Esophagus muscularis mucosa (tissue), 4 donors: ENCODE data around the gene USP10. TPM values are rescaled to one million over a fixed set of nuclear protein-coding genes. Genes with fewer than 3 reads are reported as not detected.

Source experiments
- DNase-seq: peaks from one replicate; pipeline ENCODE4 v3.0.0-alpha.2; 2017; ENCODE audit errors: extremely low spot score
- H3K27ac ChIP-seq, 4 donors: fragments of 200-600 bp; sonication (generic); replicated peaks in 1 of 4; 1 replicate in 3 of 4; 2 replicates in 1 of 4; pipeline ENCODE4 v1.5.1; 2016 to 2019; ENCODE audit warnings: mild to moderate bottlenecking in 1 of 4
- H3K27me3 ChIP-seq, 4 donors: fragments of 200-600 bp; sonication (generic); one replicate each; pipeline versions ENCODE4 v1.5.1 to v1.6.0; 2016 to 2019
- H3K36me3 ChIP-seq, 4 donors: fragments of 200-600 bp; sonication (generic); one replicate each; pipeline ENCODE4 v1.5.1; 2016 to 2019
- H3K4me1 ChIP-seq, 4 donors: fragments of 200-600 bp; sonication (generic); one replicate each; pipeline ENCODE4 v1.5.1; 2016 to 2019
- H3K4me3 ChIP-seq, 4 donors: fragments of 200-600 bp; sonication (generic); 1 replicate in 2 of 4; 2 replicates in 2 of 4; pipeline ENCODE4 v1.5.1; 2016 to 2019; ENCODE audit warnings: mild to moderate bottlenecking in 4 of 4, moderate library complexity in 1 of 4
- H3K9me3 ChIP-seq, 4 donors: fragments of 200-600 bp; sonication (generic); 1 replicate in 3 of 4; 2 replicates in 1 of 4; pipeline ENCODE4 v1.5.1; 2016 to 2019
- EP300 ChIP-seq: sonication (generic); formaldehyde crosslinking; IDR thresholded peaks from one replicate; pipeline ENCODE4 v1.6.1; 2017; ENCODE audit warnings: antibody characterized with exemption
- POLR2A ChIP-seq: fragments of 450-650 bp; IDR thresholded peaks from one replicate; pipeline ENCODE4 v1.6.1; 2017; ENCODE audit warnings: antibody characterized with exemption, moderate library complexity, mild to moderate bottlenecking, low read depth
- POLR2AphosphoS5 ChIP-seq, 2 donors: sonication (generic); formaldehyde crosslinking; IDR thresholded peaks; one replicate each; pipeline ENCODE4 v1.6.1; 2017; ENCODE audit warnings: antibody characterized with exemption in 2 of 2
- WGBS: methylation state at CpG from one replicate; pipeline ENCODE4 v1.1.5; 2018; 5-methylcytosine and 5-hydroxymethylcytosine counted together
- intact Hi-C: fragments of 100-400 bp; cut with DNase I; formaldehyde crosslinking; loops from one replicate; pipeline ENCODE4 v1.15.1; 2023
- total RNA-seq, 4 donors: library from RNA; depleted of rRNA; stranded (reverse); fragments of >200 nt; gene quantifications; one replicate each; pipeline versions ENCODE4 v1.1.0 to v1.2.1, GENCODE V29; 2016
- TF ChIP-seq, protein P1 (sequence below), 3 experiments: fragments of 200-600 bp in 2 of 3; fragments of 450-650 bp in 1 of 3; sonication (generic) in 2 of 3; IDR thresholded peaks; one replicate each; pipeline ENCODE4 v1.5.1; 2017 to 2019; ENCODE audit warnings: antibody characterized with exemption in 3 of 3, mild to moderate bottlenecking in 2 of 3, moderate library complexity in 1 of 3

The USP10 gene
- total RNA-seq, 4 donors from 2014 or later = 45.3 to 71.2 (median 59.3) TPM

DNA sequence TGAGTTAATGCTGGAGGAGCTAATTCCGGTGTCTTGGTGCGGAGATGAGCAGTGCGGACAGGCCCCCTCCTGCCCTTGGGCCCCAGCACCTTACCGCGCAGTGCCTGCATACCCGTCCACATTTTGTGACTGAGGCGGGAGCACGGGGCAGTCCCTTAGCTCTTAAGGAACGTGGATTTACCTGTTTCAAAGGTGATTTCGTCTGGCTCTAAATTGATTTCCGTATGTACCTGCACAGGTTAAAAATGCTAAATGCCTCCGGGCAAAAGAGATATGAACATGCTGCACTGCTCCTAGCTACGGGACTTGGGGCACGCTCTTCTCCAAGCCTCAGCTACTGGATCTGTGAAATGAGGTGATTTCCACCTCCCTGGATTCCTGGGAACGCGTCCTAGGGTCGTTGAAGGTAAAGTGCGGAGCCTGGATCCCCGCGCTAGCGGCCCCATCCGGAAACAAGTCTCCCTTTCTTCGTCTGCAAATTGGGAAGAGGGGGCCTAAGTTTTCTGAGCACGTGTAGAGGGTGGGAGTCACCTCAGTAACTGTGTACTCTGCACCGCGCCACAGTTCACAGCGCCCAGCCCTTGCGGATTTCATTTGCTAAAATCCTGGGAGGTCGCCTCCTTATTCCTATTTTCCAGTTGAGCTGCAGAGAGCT, 119.3 kb downstream of the USP10 start:
- intact Hi-C loops = no loop called here
- H3K4me1 ChIP-seq = peaks cover 17 to 39% (median 31%) of the 10 kb centered on the region in 4 donors

DNA sequence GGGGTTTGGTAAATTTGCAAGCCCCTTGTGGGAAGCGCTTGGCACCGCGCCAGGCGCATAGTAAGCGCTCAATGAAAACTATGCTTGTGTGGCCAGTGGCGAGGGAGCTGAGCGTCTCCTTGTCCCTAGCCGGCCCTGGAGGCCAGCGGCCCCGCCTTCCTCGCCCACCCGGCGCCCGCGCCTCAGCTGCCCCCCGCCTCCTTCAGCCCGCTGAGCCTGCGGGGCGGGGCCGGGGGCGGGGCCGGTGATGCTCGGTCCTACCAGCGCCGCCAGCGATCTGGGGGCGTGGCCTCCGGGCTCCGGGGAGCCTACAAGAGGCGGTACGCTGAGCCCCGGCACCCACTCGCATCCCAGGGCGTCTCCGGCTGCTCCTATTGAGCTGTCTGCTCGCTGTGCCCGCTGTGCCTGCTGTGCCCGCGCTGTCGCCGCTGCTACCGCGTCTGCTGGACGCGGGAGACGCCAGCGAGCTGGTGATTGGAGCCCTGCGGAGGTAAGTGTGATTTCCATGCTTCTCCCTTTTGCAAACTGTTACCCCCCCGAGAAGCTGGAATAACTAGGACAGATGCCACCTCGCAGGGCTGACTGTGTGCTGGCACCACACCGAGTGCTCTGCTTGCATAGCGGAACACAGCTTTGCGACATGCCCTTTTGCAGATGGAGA, 120.0 kb downstream of the USP10 start, which contains the start of gene CRISPLD2:
Gene CRISPLD2 (plus strand): TSS at position 342 of the 661 bp plus-strand sequence. CDS start 18,511 bp downstream, outside the sequence.
- H3K4me3 ChIP-seq = peak within 1 kb of the TSS; percentile 70 to 95 (median 76)
- H3K4me1 ChIP-seq = peaks cover 19 to 45% (median 38%) of the 10 kb centered on the region in 4 donors
- intact Hi-C loops = no loop called here
- peak; percentile 98 for DNase-seq
- H3K27me3 ChIP-seq = peaks cover 0 to 10% (median 0%) of the 10 kb centered on the region in 4 donors
- WGBS = 10% methylated on average over 13 of the region's 53 CpGs
- H3K9me3 ChIP-seq = no peaks in the 10 kb centered on the region
- peak within 1 kb of the TSS; percentile 94 to 97 (median 96) for H3K27ac ChIP-seq
- TF ChIP-seq EP300 (no peak), POLR2AphosphoS5 (IDR thresholded peaks at IDR 0.05) (peak in 1 of 2 donors; percentile 99), POLR2A (peak; percentile 97)
- TF ChIP-seq, protein P1, sequence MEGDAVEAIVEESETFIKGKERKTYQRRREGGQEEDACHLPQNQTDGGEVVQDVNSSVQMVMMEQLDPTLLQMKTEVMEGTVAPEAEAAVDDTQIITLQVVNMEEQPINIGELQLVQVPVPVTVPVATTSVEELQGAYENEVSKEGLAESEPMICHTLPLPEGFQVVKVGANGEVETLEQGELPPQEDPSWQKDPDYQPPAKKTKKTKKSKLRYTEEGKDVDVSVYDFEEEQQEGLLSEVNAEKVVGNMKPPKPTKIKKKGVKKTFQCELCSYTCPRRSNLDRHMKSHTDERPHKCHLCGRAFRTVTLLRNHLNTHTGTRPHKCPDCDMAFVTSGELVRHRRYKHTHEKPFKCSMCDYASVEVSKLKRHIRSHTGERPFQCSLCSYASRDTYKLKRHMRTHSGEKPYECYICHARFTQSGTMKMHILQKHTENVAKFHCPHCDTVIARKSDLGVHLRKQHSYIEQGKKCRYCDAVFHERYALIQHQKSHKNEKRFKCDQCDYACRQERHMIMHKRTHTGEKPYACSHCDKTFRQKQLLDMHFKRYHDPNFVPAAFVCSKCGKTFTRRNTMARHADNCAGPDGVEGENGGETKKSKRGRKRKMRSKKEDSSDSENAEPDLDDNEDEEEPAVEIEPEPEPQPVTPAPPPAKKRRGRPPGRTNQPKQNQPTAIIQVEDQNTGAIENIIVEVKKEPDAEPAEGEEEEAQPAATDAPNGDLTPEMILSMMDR (IDR thresholded peaks at IDR 0.05) = no peak
- H3K36me3 ChIP-seq = peaks cover 0 to 5% (median 0%) of the 10 kb centered on the region in 4 donors

More for the DNA sequence above, 119.3 kb downstream of the USP10 start:
- DNase-seq = no peak
- TF ChIP-seq POLR2A = no peak
- TF ChIP-seq, protein P1 (IDR thresholded peaks at IDR 0.05) = no peak
- TF ChIP-seq EP300 = no peak
- no peak for TF ChIP-seq POLR2AphosphoS5 (IDR thresholded peaks at IDR 0.05)
- H3K36me3 ChIP-seq = peaks cover 0 to 4% (median 0%) of the 10 kb centered on the region in 4 donors
- WGBS = 71% methylated on average over 23 of the region's 29 CpGs
- H3K27ac ChIP-seq = peak overlapping the region; percentile 94 to 97 (median 96)
- H3K9me3 ChIP-seq = no peaks in the 10 kb centered on the region
- H3K4me3 ChIP-seq = peak overlapping the region; percentile 70 to 95 (median 76)
- peaks cover 0 to 10% (median 0%) of the 10 kb centered on the region in 4 donors for H3K27me3 ChIP-seq

DNA sequence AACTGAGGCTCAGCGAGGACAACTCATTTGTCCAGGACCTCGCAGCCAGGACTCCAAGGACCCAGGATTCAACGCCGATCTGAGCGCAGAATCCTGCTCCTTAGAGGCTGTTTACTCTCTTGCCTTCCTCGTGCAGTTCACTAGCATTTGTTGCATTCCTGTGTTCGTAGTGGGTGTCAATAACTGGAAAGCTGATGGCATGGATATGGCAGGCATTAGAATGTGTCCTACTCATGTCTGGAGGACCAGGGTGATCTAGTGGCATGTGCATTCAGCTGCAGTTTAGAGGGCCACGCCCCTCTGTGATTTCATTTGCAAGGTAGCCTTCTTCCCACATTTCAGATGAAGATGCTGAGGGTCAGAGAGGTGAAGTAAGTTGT, 120.5 kb downstream of the USP10 start:
- WGBS = 29% methylated on average over 5 of the region's 8 CpGs
- DNase-seq = no peak
- intact Hi-C loops = no loop called here
- peaks cover 0 to 5% (median 0%) of the 10 kb centered on the region in 4 donors for H3K36me3 ChIP-seq
- TF ChIP-seq, protein P1 (IDR thresholded peaks at IDR 0.05) = no peak
- no peak for TF ChIP-seq POLR2AphosphoS5 (IDR thresholded peaks at IDR 0.05)
- TF ChIP-seq POLR2A = no peak
- no peak for TF ChIP-seq EP300
- H3K4me3 ChIP-seq = peak overlapping the region; percentile 70 to 95 (median 76)
- no peaks in the 10 kb centered on the region for H3K9me3 ChIP-seq
- peaks cover 0 to 10% (median 0%) of the 10 kb centered on the region in 4 donors for H3K27me3 ChIP-seq
- H3K4me1 ChIP-seq = peaks cover 19 to 50% (median 41%) of the 10 kb centered on the region in 4 donors
- peak overlapping the region; percentile 94 to 97 (median 96) for H3K27ac ChIP-seq

DNA sequence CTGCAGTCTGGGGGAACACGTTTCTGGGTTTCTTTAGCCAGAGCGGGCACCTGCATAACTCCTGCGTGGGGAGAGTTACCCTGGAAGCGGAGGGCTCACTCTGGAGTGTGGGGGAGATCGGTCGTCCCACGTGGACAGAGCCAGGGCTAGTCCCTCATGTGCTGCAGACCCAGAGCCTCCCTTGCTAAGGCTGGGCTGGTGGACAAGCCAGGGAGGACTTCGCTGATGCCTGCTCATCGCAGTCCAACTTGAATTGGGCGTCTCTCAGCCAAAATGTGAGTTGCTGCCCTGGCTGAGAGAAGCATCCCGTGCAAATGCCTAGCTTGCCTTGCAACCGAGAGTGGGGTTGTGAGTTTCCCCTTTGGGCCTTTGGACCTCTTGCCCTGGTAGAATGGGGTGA, 121.0 kb downstream of the USP10 start:
- Histone ChIP-seq H3K27me3 (peaks cover 0 to 10% (median 0%) of the 10 kb centered on the region in 4 donors), H3K9me3 (no peaks in the 10 kb centered on the region), H3K4me3 (peak overlapping the region; percentile 70 to 95 (median 76)), H3K4me1 (peaks cover 19 to 55% (median 46%) of the 10 kb centered on the region in 4 donors), H3K36me3 (peaks cover 0 to 5% (median 0%) of the 10 kb centered on the region in 4 donors), H3K27ac (peak overlapping the region; percentile 94 to 97 (median 96))
- DNase-seq = no peak
- TF ChIP-seq, protein P1 (IDR thresholded peaks at IDR 0.05) = no peak
- TF ChIP-seq POLR2A = no peak
- intact Hi-C loops = no loop called here
- 67% methylated on average over 6 of the region's 12 CpGs for WGBS
